ENCODE data around the gene ATP6V0A1. TPM values are rescaled to one million over a fixed set of nuclear protein-coding genes. Genes with fewer than 3 reads are reported as not detected.
A peak's percentile ranks its signal among the peaks of the same experiment; 100 is the strongest.

ATP6V0A1 gene
- total and polyA plus RNA-seq, 2 donors (not counting 3 experiments of a cell fraction or from before 2014, with no cell fraction given), result 37.3 to 49.2 TPM

DNA sequence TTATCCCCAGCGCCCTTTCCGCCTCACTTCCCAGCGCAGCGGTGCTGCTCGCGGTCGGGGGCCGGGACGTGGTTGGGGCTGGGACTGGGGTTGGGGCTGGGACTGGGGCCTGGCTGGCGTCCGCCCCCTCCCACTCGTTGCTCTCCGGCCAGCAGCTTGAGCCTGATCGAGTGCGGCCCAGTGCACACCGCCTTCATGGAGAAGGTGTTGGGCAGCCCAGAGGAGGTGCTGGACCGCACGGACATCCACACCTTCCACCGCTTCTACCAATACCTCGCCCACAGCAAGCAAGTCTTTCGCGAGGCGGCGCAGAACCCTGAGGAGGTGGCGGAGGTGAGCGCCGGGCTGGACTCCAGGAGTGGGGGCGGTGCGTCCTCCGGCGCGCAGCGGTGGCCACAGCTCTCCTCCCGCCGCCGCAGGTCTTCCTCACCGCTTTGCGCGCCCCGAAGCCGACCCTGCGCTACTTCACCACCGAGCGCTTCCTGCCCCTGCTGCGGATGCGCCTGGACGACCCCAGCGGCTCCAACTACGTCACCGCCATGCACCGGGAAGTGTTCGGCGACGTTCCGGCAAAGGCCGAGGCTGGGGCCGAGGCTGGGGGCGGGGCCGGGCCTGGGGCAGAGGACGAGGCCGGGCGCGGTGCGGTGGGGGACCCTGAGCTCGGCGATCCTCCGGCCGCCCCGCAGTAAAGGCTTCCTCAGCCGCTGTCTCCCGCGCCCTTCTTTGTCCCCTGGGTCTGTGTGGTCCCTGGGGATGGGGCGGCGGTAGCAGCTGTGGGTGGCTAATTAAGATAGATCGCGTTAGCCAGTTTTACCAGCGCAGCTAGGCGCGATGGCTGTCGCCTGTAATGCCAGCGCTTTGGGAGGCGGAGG is 95.8 kb downstream of the ATP6V0A1 start:
- ChIA-PET CTCF (interaction anchor here (1.0 to 1.7 kb wide), 6 partner anchors 18 to 332 kb away, joined by 3 to 11 read pairs (median 4); partner anchors contain the start of genes NAGLU and PSMC3IP), POLR2A (no interaction called here)
- Histone ChIP-seq H3K4me1 (ENCODE audit: control insufficient read depth, extremely low read depth, insufficient read depth, low read length) (peaks cover 14% of the 10 kb centered on the region), H3K9me3 (replicated peaks; ENCODE audit: control insufficient read depth, insufficient read depth, low read length) (no peaks in the 10 kb centered on the region), H3K4me3 (replicated peaks in 1 of 3; ENCODE audit: insufficient read depth in 1 of 3, low read depth in 1 of 3, low read length in 3 of 3) (peak overlapping the region; percentile 51 to 65 (median 52)), H3K4me2 (ENCODE audit: insufficient read depth, low read length) (peak overlapping the region; percentile 94), H3K9ac (replicated peaks; ENCODE audit: extremely low read depth, insufficient read depth, low read length) (peak overlapping the region; percentile 92), H3K27me3 (ENCODE audit: control insufficient read depth in 2 of 2, insufficient read depth in 2 of 2, low read length in 2 of 2) (no peaks in the 10 kb centered on the region), H4K20me1 (replicated peaks; ENCODE audit: control insufficient read depth, extremely low read depth, insufficient read depth, low read length) (no peaks in the 10 kb centered on the region), H3K9me1 (replicated peaks; ENCODE audit: control insufficient read depth, extremely low read depth, insufficient read depth, low read length) (no peaks in the 10 kb centered on the region), H3K79me2 (ENCODE audit: control insufficient read depth, insufficient read depth, low read length) (peaks cover 17% of the 10 kb centered on the region), H2AFZ (ENCODE audit: low read depth, low read length) (peak overlapping the region; percentile 40), H3K36me3 (ENCODE audit: control insufficient read depth in 2 of 2, extremely low read depth in 1 of 2, insufficient read depth in 2 of 2, low read length in 2 of 2) (no peaks in the 10 kb centered on the region), H3K27ac (ENCODE audit: insufficient read depth, low read depth, low read length) (peak overlapping the region; percentile 77)
- FAIRE-seq (peak; percentile 98), DNase-seq (ENCODE audit: low read depth, low spot score) (peak; percentile 89)
- intact Hi-C loops (cut with micrococcal nuclease) (loop anchor here (2.0 kb wide), 1 partner anchor 18 kb away; the partner anchor contains the start of gene NAGLU), dilution Hi-C loops (cut with MboI; ENCODE audit: extremely low pct_ligation_motif_present, low sequenced_read_pairs) (no loop called here)
- TF ChIP-seq POLR2AphosphoS5 (IDR thresholded peaks at IDR 0.05; ENCODE audit: insufficient read depth, low read depth, low read length), result peak; percentile 90
- TF ChIP-seq POLR2A (IDR thresholded peaks at IDR 0.05; ENCODE audit: low read depth, low read length), result peak; percentile 86
- TF ChIP-seq, protein P1, sequence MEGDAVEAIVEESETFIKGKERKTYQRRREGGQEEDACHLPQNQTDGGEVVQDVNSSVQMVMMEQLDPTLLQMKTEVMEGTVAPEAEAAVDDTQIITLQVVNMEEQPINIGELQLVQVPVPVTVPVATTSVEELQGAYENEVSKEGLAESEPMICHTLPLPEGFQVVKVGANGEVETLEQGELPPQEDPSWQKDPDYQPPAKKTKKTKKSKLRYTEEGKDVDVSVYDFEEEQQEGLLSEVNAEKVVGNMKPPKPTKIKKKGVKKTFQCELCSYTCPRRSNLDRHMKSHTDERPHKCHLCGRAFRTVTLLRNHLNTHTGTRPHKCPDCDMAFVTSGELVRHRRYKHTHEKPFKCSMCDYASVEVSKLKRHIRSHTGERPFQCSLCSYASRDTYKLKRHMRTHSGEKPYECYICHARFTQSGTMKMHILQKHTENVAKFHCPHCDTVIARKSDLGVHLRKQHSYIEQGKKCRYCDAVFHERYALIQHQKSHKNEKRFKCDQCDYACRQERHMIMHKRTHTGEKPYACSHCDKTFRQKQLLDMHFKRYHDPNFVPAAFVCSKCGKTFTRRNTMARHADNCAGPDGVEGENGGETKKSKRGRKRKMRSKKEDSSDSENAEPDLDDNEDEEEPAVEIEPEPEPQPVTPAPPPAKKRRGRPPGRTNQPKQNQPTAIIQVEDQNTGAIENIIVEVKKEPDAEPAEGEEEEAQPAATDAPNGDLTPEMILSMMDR (IDR thresholded peaks at IDR 0.05; ENCODE audit: extremely low read depth in 1 of 2, insufficient read depth in 1 of 2, low read depth in 1 of 2, low read length in 2 of 2), result no peak
- TF ChIP-seq, protein P2, sequence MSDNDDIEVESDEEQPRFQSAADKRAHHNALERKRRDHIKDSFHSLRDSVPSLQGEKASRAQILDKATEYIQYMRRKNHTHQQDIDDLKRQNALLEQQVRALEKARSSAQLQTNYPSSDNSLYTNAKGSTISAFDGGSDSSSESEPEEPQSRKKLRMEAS (IDR thresholded peaks at IDR 0.05; ENCODE audit: insufficient read depth, insufficient read length), result no peak
- no peak for TF ChIP-seq MYC (IDR thresholded peaks at IDR 0.05; ENCODE audit: low read depth, low read length)
- no peak for TF ChIP-seq JUN (IDR thresholded peaks at IDR 0.05; ENCODE audit: borderline replicate concordance, insufficient read depth, insufficient read length, low read depth)
- no peak for TF ChIP-seq FOS (IDR thresholded peaks at IDR 0.05; ENCODE audit: borderline replicate concordance, insufficient read depth, low read length)
- no peak for TF ChIP-seq EZH2 (IDR thresholded peaks at IDR 0.05; ENCODE audit: borderline replicate concordance, low read depth, low read length, severe bottlenecking)
- no peak for TF ChIP-seq GATA2 (IDR thresholded peaks at IDR 0.05; ENCODE audit: insufficient read depth, insufficient read length, low read depth, low read length)
- TSS peak; percentile 43 for BruUV-seq (replicated peaks)

Data from endothelial cell of umbilical vein (primary cell).